GM12892 (cell line): Measurements from ENCODE around the gene PDZRN3.

ENCODE experiments used
- POLR2A ChIP-seq: IDR thresholded peaks from 2 replicates; pipeline ENCODE4 v1.6.1; 2011; ENCODE audit warnings: low read depth, low read length, control low read depth
- TAF1 ChIP-seq: IDR thresholded peaks from 2 replicates; pipeline ENCODE4 v1.6.1; 2011; ENCODE audit warnings: low read depth, mild to moderate bottlenecking, control low read depth, low read length, borderline replicate concordance

- no peak for TF ChIP-seq POLR2A
- TF ChIP-seq TAF1 = no peak
Measured at GRCh38 chr3:73394240-73394639, 230.5 kb downstream of the PDZRN3 start.
